Fibroblast of the aortic adventitia (primary cell): Measurements from ENCODE around the gene SMIM13. TPM values are rescaled to one million over a fixed set of nuclear protein-coding genes. Genes with fewer than 3 reads are reported as not detected.

Experiments used
- DNase-seq: peaks from one replicate; pipeline ENCODE4 v3.0.0-alpha.2; 2010; ENCODE audit warnings: low read depth
- H3K4me3 ChIP-seq: 2 replicates; pipeline ENCODE4 v1.5.1; 2011; ENCODE audit warnings: low read depth, mild to moderate bottlenecking, control low read depth, low read length, moderate library complexity
- CTCF ChIP-seq: IDR thresholded peaks from 2 replicates; pipeline ENCODE4 v1.5.1; 2011; ENCODE audit warnings: mild to moderate bottlenecking, low read length, control low read depth, inconsistent platforms; ENCODE audit not compliant: insufficient read depth
- total RNA-seq: library from RNA; depleted of rRNA; stranded (reverse); fragments of >200 nt; gene quantifications from 2 replicates; pipeline ENCODE4 v1.2.3, GENCODE V29; 2012; ENCODE audit warnings: low replicate concordance

Gene SMIM13
- total RNA-seq, 1 donor = 8.1 TPM

DNA sequence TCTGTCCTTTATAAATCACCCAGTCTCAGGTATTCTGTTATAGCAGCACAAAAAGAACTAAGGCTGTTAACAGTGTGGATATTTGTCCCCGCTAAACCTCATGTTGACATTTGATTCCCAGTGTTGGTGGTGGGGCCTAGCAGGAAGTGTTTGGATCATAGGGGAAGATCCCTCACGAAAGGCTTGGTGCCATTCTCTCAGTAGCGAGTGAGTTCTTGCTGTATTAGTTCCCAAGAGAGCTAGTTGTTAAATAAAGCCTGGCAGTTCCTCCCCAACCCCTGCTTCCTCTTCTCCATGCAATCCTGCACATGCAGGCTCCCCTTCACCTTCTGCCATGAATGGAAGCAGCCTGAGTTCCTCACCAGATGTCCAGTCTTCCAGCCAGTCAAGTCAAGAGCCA, 47.7 kb downstream of the SMIM13 start:
- DNase-seq = no peak
- no peak overlapping the region for H3K4me3 ChIP-seq
- no peak for TF ChIP-seq CTCF

- no peak for TF ChIP-seq CTCF
- no peak for DNase-seq
- no peak overlapping the region for H3K4me3 ChIP-seq
These were observed 48.8 kb downstream of the SMIM13 start for GRCh38 chr6:11142296-11143027.

GRCh38 chr6:11143394-11144371, 50.0 kb downstream of the SMIM13 start:
- TF ChIP-seq CTCF = no peak
- no peak overlapping the region for H3K4me3 ChIP-seq

DNA sequence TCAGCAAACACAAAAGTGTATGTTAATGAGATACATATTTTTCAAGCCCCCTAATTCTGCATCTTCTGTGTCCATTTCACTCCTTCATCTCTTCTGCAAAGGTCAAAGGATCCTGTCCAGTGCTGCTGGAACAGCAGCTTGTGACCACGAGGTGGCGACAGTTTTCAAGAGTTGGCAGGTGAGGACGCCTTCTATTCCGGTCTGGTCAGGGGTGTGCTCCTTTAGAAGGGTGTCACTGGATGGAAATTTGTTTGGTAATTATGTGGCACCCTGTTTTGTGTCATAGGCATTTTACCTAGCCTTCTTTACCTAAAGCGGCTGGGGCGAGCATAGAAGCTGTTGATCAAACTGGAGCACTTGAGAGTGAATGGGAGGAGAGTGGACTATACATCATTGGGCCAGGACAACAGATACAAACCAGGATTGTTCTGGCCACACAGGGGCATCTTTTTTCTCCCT, 50.8 kb downstream of the SMIM13 start:
- DNase-seq = peak; percentile 76
- peak; percentile 92 for TF ChIP-seq CTCF

More at GRCh38 chr6:11143394-11144371, 50.0 kb downstream of the SMIM13 start:
- DNase-seq = peak; percentile 74

GRCh38 chr6:11146117-11146826, 52.6 kb downstream of the SMIM13 start:
- no peak overlapping the region for H3K4me3 ChIP-seq
- TF ChIP-seq CTCF = no peak
- DNase-seq = no peak

More for the DNA sequence above, 50.8 kb downstream of the SMIM13 start:
- H3K4me3 ChIP-seq = no peak overlapping the region

GRCh38 chr6:11149551-11149950, 55.9 kb downstream of the SMIM13 start:
- DNase-seq = no peak
- no peak overlapping the region for H3K4me3 ChIP-seq
- TF ChIP-seq CTCF = no peak
